EL (cell line): ENCODE data around the gene BCR.

ENCODE experiments used
- DNase-seq: peaks from one replicate; pipeline ENCODE4 v3.0.0-alpha.2; 2016

BCR gene

DNA sequence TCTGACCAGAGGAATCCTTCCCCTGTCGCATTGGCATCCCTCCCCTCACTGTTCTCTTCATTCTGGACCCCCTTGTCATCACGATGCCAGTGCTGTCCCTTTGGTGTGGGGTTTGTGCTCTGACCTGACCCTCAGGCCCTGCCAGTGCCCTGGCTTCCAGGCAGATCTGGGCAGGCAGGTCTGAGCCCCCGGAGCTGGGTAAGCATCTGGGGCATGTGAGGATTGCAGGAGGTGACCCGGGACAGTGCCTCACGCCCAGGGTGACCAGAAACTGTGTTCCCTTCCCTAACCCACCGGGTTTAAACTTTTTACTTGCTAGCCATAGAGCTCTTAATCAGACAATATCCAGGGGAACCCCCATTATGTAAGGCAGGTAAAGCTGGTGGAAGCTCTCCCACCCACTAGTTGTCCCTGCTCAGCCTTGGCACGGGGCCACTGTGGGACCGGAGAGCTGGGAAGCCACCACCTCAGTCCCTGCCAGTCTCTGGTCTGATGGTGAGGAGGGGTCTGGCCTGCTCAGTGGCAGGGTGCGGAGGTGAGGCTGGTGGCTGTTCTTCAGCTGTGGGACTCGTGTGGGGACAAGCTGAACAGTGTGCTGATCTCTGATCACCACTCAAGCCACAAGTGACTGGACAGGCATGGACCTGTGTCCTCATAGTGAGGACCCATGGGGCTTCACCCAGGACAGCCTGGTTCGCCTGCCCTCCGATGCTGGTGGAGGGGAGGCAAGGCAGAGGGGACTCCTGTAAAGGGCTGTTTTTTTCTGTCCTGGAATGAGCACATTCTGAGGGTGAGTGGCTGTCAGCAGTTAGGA is 38.0 kb downstream of the BCR start:
- DNase-seq, result no peak

DNA sequence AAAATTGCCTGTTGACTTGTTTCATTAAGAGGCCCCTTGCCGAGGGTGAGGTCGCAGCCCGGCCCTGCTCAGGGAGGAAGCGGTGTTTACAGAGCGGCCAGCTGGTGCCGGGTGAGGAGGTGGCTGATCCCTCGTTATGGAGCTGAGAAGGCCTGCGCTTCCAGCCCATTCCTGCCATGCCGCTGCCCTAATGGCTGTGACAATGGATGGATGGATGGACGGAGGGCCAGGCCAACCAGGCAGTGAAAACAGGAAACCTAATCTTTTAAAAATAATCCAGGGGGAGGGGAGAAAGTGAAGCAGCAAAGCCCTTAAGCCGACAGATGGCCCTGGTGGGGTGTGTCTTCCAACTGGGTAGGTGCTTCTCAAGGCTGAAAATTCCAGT is 38.5 kb downstream of the BCR start:
- DNase-seq, result no peak

DNA sequence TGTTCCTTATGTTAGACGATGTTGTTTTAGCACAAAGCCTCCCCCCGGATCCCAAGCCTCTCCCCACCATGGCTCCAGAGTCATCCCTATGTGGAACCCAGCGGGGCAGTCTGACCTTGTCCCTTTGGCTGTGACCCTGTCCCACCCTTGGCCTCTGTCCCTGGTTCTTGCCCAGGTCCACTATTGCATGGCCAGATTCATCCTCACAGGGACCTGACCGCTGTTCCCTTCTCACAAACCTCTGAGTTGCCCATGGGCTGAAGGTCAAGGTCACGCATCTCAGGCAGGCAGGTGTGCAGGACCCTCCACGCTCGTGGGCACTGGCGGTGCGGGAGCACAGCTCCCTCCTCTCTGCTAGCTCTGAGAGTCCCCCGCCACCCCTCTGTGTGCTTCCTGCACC is 39.0 kb downstream of the BCR start:
- no peak for DNase-seq

DNA sequence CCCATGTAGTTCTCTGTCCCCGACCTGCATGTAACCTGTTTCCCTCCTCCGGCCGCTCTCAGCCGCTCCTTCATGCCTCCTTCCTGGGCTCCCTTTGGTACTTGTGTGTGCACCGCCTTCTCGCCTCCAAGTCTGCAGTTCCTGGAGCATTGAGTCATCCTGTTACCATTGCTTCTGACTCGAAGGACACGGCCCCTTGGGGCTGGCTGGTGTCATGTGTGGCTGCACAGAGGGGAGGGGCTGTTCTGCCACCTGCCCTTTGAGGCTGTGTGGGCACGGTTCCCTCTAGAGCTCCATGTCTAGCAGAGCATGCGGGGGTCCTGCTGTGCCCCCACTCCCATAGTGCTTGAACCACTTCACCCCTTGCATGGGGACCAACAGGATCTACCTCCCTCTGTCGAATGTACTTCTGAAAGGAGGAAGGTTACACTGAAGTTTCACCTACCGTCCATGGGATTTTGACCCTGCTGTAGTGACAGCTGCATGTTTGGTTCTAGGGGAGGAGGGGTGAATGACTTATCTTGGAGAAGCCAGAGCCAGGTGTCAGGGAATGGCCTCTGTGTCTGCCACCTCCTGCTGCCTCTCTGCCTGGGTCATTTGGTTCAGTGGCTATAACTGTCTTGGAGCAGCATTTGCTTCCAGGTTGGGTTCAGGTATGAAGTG is 39.6 kb downstream of the BCR start:
- peak; percentile 71 for DNase-seq

DNA sequence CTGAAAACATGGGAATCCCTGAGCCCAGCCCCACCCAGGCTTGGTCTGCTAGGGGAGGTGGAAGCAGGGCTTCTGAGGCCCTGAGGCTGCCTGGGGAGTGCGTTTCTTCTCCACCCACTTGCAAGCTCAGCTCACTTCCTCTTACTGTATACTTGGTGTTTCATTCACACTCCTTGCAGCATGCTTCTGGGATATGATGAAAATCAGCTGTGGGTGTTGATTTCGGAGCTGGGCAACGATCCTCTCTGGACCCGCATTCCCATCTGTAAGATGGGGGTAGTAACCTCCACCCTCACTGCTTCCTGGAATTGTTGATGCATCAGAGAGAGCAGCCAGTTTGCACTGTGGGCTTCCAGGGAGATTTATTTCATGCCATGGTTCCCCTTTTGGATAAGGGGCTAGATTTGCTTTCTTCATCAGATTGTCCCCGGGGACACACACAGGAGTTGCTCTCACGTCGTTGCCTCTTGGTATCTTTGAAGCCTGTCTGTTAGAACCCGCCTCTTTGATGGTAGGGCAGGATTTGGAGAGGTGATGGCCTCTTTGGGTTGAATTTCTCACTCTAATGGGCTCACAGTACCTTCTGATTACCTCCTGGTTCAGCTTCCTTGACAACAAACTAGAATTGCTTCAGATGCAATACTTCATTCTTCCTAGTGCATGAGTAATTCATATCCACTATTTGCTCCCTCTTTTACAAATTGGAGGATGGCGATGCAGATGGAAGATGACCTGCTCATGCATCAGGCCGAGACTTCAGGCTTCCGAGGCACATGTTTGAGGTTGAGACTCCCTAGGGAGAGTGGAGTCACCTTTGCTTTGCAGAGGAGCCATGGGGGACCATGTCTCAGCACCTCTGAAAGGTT is 40.4 kb downstream of the BCR start:
- DNase-seq, result peak; percentile 41

DNA sequence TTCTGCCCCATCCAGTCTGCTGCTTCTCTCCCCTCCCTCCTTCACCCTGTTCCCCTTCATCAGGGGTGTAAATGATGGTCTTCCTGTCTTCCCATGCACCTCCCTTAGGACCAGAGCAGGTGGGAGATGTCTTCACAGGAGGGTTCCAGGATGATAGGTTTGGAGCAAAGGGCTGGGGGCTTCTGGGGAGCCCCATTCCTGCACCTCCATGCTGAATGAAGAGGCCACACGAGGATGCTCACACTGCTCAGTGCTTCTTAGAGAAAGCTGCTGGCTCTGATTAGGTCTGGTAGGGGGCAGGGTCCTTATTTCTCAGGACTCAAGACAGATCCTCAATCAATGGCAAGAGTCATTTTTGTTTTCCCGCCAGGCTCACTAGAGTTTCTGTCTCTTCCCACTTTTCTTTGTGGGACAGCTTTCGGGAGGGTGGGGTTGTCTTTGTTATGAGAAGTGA is 41.1 kb downstream of the BCR start:
- DNase-seq, result no peak

DNA sequence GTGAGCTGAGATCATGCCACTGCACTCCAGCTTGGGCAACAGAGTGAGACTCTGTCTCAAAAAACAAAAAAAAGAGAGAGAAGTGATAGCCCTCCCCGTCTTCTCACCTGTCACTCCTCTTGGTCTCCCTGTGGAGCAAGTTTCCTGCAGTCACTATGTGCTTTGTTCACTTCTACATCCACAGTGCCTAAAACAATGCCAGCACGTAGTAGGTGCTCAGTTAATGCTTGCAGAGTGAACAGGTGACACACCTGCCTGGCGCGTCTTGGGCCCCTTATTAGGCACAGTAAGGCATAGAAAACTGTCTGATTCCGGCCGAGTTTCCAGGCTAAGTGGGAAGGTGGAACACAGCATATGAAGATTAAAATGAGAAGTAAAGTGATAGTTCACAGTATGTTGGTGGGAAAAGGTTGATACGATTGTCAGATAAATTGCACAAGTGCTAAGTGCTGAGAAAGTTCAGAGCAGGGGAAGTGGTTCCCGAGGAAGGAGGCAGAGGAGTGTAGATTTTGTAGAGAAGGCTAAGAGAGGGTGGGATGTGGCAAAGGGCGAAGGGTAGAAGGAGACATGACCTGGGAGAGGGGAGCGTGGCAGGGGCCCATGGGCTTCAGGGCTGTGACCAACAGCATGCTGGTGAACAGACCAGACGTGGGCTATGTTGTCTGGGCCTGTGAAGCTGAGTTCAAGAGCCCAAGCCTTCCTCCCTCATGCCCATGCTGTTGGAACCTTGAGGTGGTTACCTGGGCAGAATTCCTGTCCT is 41.9 kb downstream of the BCR start:
- DNase-seq, result no peak

DNA sequence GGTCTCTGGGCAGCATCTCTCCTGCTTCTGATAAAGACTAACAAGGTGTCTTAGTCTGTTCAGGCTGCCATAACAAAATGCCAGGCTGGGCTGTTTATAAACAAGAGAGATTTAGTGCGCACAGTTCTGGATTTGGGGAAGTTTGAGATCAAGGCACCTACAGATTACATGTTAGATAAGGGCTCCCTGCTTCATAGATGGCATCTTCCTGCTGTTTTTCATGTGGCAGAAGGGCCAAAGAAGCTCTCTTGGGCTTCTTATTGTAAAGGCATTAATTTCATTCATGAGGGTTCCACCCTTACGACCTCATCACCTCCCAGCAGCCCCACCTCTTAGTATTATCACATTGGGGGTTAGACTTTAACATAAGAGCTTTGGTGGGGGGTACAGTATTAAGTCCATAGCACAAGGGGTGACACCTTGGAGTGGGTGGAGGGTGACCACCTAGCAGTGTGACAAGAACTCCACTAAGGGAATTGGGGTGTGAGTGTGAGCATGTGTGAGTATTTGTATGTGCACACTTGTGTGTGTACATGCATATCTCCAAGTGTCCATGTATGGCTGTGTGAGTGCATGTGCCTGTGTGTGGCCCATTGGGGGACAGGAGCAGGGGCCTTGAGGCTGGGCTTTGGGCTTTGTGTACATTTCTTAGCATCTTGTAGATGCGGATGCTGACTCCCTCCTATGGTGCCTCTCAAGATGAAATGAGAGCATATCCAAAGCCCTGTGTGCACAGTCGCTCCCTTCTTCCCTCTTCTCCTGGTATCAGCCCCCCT is 42.7 kb downstream of the BCR start:
- DNase-seq, result no peak

DNA sequence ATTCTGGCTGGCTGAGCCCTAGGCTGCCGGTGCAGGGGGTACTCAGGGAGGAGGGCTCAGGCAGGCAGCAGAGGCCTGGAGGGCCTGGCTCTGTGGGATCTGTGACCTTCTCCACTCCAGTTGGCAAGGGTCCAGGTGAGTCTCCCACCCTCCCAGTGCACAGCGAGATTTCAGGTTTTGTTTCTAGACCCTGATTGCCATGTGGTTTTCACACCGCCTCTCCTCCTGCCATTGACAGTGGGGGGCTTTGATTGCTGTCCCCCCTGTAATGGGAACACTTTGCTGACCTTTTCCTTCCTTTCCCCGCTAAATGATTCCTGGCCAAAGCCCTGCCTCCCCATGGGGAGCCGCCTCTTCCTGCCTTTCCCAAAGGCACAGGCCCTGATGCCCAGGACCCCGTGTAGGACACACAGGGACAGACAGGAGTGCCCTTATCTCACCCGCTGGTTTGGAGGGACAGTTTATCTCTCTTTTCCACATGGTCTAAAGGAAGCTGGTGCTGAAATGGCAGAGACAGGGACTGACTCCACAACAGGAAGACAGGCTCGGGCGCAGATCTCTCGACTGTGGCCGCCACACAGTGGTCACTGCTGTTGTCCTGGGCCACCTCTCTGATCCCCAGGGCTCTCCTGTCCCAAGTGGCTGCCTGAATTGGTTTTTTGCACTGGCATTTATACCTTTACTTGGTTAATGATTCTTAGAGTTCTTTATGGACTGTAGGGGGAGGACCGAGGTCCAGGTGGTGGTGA is 43.4 kb downstream of the BCR start:
- no peak for DNase-seq

DNA sequence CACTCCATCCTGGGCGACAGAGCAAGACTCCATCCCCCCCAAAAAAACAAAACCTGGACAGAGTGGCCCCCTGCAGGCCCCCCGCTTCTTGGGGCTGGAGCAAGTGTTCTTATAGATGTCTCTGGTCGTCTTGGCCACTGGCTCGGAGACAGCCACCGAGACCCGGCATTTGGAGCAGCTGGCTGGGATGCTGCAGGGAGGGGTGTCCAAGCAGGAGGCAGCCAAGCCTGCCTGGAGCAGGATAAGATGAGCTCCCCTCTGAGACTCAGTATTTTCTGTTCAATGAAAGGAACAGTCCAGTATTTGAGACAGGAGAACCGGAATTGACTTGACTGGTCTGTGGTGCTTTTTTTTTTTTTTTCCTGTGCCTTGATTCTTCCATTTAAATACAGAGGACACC is 44.5 kb downstream of the BCR start:
- no peak for DNase-seq

DNA sequence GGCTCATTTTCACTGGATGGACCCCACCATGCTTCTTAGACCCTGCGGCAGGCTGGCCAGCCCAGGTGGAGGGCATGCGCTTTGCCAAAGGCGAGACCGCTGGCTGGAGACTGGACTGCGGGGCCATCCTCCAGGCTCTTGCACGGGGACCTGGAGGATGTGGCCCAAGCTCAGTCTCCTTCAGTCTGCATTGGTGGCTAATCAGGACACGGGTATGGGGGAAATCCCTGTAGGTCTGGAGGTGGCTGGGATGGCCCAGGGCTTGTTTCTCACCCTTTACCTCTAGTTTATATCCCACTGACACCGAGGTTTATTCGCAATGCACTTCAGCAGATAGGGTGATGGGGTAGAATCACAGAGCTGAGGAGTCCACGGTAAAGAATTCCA is 45.0 kb downstream of the BCR start:
- DNase-seq, result no peak

DNA sequence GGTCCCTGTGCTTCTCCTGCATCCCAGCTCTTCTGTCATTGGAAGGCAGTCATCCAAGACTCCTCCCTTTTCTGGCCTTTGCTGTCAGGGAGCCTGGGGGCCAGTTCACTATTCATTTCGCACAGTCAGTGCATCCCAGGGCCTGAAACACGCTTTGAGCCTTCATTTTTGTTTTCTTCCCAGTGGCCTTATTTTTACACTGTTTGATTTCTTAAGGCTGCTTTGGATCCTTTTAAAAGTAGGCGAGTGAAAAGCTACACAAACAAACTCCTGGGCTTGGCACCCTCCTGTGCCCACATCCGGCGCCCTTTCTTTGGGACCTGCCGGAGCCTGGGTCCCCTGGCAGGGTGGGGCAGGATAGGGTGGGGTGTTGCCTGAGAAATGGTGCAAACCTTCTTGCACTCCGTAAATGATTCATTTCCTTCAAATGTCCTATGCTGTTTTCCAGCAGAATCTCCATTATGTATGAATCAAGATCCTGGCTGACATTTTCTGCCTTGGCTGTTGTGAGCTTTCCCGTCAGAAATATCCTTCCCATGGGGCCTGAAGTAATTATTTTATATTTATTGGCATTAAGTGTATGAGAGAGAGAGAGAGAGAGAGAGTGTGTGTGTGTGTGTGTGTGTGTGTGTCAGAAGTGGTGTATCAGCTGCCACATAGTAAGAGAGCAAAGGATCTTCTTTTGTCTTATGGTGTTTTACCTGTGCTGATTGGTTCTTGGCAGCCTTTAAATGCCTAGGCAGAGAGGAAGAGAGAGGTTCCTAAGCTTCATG is 45.6 kb downstream of the BCR start:
- peak; percentile 50 for DNase-seq

DNA sequence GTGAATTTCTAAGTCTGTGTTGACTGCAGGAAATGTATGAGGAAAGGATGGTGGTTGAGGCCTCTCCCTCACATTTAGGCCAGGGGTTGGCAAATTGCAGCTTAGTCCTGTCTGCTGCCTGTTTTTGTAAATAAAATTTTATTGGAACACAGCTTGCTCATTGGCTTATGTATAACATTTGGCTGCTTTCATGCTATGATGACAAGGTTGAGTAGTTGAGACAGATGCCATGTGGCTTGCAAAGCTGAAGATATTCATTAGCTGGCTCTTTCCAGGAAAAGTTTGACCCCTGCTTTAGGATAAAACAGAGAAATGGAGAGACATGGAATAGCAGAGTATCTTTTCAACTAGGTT is 46.2 kb downstream of the BCR start:
- no peak for DNase-seq

DNA sequence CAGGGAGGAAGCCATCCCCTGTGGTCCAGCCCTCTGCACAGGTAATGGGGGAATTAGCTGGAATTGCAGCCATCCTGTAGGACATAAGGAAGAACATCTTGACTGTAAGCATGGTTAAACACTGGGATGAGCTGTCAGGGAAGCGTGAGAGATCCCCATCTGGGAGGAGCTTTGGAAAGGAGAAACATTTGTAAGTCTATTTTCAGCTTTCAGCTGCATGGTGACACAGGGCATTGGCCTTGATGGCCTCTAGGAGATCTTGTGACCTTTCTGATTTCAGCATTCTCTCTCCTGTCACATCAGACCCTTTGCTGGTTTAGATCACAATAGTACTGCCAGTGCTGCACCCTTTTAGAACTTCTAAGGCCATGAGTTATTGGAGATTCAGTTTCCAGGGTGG is 47.1 kb downstream of the BCR start:
- no peak for DNase-seq

DNA sequence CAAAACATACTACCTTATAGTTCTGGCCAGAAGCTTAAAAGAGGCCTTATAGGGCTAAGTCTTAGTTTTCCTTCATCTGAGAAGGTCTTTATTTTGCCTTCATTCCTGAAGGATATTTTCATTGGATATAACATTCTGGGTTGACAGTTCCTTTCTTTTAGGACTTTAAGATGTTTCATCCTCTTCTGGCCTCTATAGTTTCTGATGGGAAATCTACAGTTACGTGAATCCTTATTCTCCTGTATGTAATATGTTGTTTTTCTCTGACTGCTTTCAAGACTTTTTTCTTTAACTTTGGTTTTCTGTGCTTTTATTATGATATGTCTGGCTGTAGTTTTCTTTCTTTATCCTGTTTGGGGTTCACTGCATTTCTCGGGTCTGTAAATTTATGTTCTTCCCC is 48.2 kb downstream of the BCR start:
- no peak for DNase-seq

DNA sequence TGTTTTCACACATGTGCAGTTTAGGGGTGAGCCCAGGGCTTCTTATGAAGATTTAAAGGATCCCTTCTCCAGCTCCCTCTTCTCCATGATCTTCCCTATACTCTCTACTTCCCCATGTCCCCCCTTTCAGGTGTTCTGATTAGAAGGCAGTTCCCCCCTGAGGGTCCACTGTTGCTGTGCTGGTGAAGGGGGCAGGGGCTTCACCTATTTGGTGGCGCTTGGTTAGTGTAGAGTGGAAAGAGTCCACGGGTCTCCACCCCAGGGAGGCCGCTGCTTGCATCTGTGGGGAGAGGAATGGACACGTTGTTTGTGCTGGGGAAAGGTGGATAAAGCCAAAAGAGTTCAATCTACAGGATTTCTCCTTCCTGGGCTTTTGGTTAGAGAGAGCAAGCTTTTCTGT is 49.3 kb downstream of the BCR start:
- no peak for DNase-seq

DNA sequence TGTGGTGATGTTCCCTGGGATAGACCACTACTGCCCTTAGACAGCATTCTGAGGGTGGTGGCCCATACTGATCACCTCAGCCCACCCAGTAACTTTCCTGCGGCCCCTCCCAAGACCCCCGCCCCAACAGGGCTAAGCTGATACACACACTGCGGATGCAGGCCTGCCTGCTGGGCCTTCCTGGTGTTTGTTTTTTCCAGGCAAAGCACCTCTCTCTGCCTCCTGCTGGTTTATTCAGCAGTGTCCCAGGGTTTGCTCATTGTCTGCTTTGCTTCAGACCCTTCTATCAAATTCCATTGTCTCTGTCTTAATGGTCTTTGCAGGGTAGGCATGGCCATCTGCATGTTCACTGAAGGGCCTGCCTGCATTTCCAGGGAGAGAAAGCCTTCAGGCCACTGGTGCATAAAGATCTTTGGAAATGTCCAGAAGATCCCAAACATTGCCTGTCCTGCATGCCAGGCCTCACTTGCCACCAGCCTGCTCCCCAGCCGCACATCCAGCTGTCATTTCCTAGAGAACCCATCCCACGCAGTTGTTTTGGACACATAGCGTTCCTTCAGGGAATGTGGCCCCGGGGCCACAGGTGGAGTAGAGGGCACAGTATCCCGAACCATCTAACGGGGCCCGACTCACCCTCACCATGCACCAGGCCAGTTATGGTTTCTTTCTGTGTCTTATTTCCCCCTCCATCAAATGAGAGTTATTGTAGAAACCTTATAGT is 50.2 kb downstream of the BCR start:
- no peak for DNase-seq

DNA sequence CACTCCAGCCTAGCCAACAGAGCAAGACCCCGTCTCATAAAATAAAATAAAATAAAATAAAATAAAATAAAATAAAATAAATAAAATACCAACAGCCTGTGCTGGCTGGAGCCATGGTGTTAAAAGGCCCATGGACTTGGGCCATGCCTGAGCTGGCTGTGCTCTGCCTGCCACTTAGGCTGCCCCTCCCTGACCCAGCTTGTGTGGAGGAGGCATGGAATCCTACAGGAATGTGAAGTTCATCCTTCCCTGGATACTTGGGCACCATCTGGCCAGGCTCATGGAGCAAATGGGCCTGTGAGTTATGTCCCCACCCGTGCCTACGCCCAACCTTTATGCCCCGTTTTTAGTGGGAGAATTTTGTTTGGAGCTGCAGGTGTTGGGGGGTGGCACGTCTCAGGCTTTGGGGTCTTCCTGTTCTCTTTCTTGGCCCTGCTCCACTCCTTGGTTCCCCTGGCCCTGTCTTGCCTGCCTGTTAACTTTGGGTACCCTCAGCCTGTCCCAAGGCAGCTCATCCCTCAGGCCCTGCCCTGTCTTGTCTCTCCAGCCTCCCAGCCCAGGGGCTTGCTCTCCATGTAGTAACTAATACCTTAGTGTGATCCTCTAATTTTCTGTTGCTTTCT is 51.3 kb downstream of the BCR start:
- DNase-seq, result peak; percentile 17

DNA sequence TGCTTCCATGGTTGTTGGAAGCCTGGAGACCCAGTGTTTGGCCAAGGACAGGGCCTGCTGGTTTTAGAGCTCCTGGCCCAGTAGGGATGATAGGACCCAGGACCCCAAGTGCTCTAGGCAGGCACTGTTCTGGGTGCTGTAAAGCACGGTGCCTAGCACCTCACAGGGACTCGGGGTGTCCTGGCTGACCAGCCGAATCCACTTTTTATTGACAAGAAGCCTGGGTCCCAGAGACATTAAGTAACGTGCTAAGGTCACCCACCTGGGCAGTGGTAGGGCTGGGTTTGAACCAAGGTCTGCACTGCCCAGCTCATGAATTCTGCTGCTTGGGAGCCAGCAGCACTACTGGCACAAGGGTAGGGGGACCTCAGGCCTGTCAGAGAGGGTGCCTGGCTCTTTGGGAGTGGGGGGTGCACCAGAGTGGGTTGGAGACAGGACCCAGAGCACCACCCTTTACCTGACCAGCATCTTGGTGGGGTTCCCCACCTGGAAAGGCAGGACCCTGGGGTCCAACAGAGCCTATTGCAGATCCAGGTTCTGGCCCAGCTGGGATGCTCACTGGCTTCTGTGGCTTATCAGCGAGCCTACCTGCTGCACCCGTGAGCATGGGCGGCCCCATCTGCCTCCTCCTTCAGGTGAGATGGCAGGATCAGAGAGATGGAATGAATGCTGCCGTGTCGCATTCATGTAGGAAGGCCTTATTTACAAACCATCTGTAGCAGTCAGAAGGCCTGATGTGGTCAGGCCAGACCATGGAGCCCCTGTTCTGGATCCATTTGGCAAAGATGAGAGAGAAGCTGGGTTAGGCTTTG is 52.0 kb downstream of the BCR start:
- no peak for DNase-seq
